OCI-M2 (cell line): Measurements from ENCODE around the gene PRSS1.
"Not testable (repeated sequence)": the region's sequence is repeated elsewhere in the genome, so short reads cannot be mapped to it uniquely, and the experiment has no call there.

Experiments used
- DNase-seq: peaks from one replicate; lab custom pipeline; 2025; ENCODE audit not compliant: unreplicated experiment; lab: John Stamatoyannopoulos, UW

PRSS1 gene

GRCh38 chr7:142749218-142749993, at the start of gene PRSS1:
Gene PRSS1 (plus strand): TSS chr7:142749472. CDS start chr7:142749485, 13 bp downstream.
- DNase-seq: no peak

GRCh38 chr7:142700935-142701334, 48.3 kb upstream of the PRSS1 start:
- not testable (repeated sequence) for DNase-seq

GRCh38 chr7:142703655-142704305, 45.5 kb upstream of the PRSS1 start:
- DNase-seq: no peak

- not testable (repeated sequence) for DNase-seq
Measured at GRCh38 chr7:142708726-142709125, 40.5 kb upstream of the PRSS1 start.

- no peak for DNase-seq
Measured at GRCh38 chr7:142709921-142710320, 39.4 kb upstream of the PRSS1 start.

- no peak for DNase-seq
Measured at GRCh38 chr7:142711196-142711595, 38.1 kb upstream of the PRSS1 start.

- DNase-seq: no peak
Measured at GRCh38 chr7:142711746-142712616, 37.3 kb upstream of the PRSS1 start.

- no peak for DNase-seq
Measured at GRCh38 chr7:142712617-142712957, 36.7 kb upstream of the PRSS1 start.

- no peak for DNase-seq
Measured at GRCh38 chr7:142714375-142714774, 34.9 kb upstream of the PRSS1 start.

GRCh38 chr7:142716596-142716995, 32.7 kb upstream of the PRSS1 start:
- DNase-seq: no peak

- no peak for DNase-seq
Measured at GRCh38 chr7:142717453-142717852, 31.8 kb upstream of the PRSS1 start.

GRCh38 chr7:142718313-142718712, 31.0 kb upstream of the PRSS1 start:
- no peak for DNase-seq

GRCh38 chr7:142720172-142720773, 29.0 kb upstream of the PRSS1 start:
- DNase-seq: no peak

- DNase-seq: no peak
Measured at GRCh38 chr7:142720986-142721385, 28.3 kb upstream of the PRSS1 start.

GRCh38 chr7:142722248-142722794, 27.0 kb upstream of the PRSS1 start:
- no peak for DNase-seq

- DNase-seq: no peak
Measured at GRCh38 chr7:142733271-142733670, 16.0 kb upstream of the PRSS1 start.

GRCh38 chr7:142739923-142740492, 9.3 kb upstream of the PRSS1 start:
- no peak for DNase-seq

- DNase-seq: no peak
Measured at GRCh38 chr7:142740786-142741185, 8.5 kb upstream of the PRSS1 start.

- DNase-seq: not testable (repeated sequence)
Measured at GRCh38 chr7:142741932-142742331, 7.3 kb upstream of the PRSS1 start.

GRCh38 chr7:142745091-142745635, 4.1 kb upstream of the PRSS1 start:
- DNase-seq: no peak
